Esophagus muscularis mucosa (tissue), 3 donors: Measurements from ENCODE around the gene GRM4.
"Not testable (repeated sequence)": the region's sequence is repeated elsewhere in the genome, so short reads cannot be mapped to it uniquely, and the experiment has no call there.

Source experiments
- CTCF ChIP-seq, 3 experiments: fragments of 200-600 bp in 2 of 3; fragments of 450-650 bp in 1 of 3; sonication (generic) in 2 of 3; IDR thresholded peaks; one replicate each; pipeline ENCODE4 v1.5.1; 2017 to 2019; ENCODE audit warnings: antibody characterized with exemption in 3 of 3, mild to moderate bottlenecking in 2 of 3, moderate library complexity in 1 of 3
- POLR2A ChIP-seq: fragments of 450-650 bp; IDR thresholded peaks from one replicate; pipeline ENCODE4 v1.6.1; 2017; ENCODE audit warnings: antibody characterized with exemption, moderate library complexity, mild to moderate bottlenecking, low read depth
- POLR2AphosphoS5 ChIP-seq, 2 donors: sonication (generic); formaldehyde crosslinking; IDR thresholded peaks; one replicate each; pipeline ENCODE4 v1.6.1; 2017; ENCODE audit warnings: antibody characterized with exemption in 2 of 2

- not testable (repeated sequence) for TF ChIP-seq CTCF (IDR thresholded peaks at IDR 0.05); POLR2A; POLR2AphosphoS5 (IDR thresholded peaks at IDR 0.05)
Observed at GRCh38 chr6:34184726-34185125, 38.8 kb upstream of the GRM4 start.
